ENCODE results near the gene GPR161.

- TF ChIP-seq EP300 (IDR thresholded peaks at IDR 0.05): no peak
- no peak for TF ChIP-seq CTCF (IDR thresholded peaks at IDR 0.05)
- TF ChIP-seq POLR2A (IDR thresholded peaks at IDR 0.05): no peak
- no peak for TF ChIP-seq POLR2AphosphoS5 (IDR thresholded peaks at IDR 0.05)
Observed at GRCh38 chr1:168032029-168032428, 104.7 kb downstream of the GPR161 start.
